NCI-H1930 (cell line): ENCODE measurements around the gene MRPL44.

Experiments
- DNase-seq, 2 experiments: peaks; one replicate each; lab custom pipeline; 2025; lab: John Stamatoyannopoulos, UW

The MRPL44 gene

DNA sequence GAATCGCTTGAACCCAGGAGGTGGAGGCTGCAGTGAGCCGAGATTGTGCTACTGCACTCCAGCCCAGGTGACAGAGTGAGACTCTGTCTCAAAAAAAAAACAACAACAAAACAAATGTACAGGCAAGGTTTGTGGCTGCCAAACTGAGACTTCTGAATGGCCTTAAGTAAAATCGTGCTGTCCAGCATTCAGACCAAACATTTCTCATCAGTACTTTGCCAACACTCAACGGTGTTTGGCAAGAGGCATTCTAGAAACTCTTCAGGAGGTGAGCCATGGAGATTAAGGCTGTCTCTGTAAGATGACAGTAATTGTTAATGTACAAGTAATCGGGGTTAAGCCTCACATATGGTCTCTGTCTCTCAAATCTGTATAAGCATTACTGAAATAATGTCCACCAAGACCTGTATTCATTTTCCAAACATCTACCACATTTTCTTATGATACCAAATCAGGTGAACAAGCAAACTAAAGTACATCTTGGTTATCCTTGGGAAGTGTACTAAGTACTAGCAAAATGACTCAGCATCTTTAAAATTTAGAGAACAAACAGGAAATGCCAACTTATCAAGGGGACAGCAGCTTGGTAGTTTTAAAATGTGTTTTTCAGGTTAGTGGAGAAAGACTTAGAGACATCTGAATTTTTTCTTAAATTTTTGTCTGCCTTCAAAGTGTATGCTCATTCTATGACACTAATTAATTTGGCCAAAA lies 52.5 kb downstream of the MRPL44 start:
- DNase-seq, result no peak

DNA sequence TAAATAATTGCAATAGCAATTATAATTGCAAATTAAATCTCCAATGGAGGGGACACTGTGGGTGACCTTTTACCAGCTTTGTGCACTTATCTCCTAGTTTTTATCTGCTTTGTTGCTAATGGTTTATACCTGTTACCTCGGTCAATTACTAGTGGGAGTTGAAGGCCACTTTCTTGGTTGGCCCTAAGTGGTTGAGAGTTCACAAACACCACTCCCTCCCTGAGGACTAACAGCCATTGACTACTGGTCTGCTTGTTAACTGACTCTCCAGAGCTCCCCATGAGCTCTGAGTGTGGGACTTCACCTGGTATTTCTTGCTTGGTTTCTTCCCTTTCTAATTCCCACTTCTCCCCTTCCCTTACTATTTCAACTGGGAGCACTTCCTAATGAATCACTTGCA lies 54.6 kb downstream of the MRPL44 start:
- no peak for DNase-seq

DNA sequence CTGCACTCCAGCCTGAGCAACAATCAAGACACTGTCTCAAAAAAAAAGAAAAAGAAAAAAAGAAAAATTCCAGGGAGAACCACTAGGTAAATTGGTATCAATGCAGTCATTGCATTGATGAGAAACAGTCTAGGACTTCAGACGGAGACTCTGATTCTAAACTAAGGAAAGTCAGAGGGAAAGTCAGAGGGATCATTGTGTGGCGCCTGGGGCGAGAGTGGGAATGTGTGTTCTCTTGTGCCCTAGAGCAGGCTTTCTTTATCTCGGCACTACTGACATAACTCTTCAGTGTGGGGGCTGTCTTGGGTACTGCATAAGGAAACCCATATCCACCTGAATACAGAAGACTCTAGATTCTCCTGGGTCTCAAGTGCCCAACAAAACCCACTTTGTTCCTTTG lies 57.1 kb downstream of the MRPL44 start:
- DNase-seq, result no peak

DNA sequence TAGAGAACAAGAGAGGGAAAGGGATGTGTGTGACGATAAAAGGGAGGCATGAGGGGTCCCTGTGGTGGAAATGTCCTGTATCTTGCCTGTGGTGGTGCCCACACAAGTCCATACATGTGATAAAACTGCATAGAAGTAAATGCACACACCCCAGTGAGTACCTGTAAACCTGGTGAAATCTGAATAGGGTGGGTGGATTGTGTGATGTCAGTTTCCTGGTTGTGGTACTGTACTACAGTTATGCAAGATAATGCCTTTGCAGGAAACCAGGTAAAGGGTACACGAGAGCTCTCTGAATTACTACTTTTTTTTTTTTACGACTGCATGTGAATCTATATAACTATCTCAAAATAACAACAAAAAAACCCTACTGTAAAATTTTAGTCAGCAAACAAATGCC lies 59.7 kb downstream of the MRPL44 start:
- DNase-seq, result no peak
